ENCODE measurements around the gene TUBA4A.
"Not testable (repeated sequence)": the region's sequence is repeated elsewhere in the genome, so short reads cannot be mapped to it uniquely, and the experiment has no call there.

TUBA4A gene

GRCh38 chr2:219204425-219205164, 49.1 kb downstream of the TUBA4A start:
- H3K4me3 ChIP-seq (ENCODE audit: low read depth, low read length) = no peak overlapping the region
- DNase-seq (ENCODE audit: low read depth) = no peak

GRCh38 chr2:219201331-219201730, 52.4 kb downstream of the TUBA4A start:
- H3K4me3 ChIP-seq (ENCODE audit: low read depth, low read length); DNase-seq (ENCODE audit: low read depth): not testable (repeated sequence)

- H3K4me3 ChIP-seq (ENCODE audit: low read depth, low read length) = not testable (repeated sequence)
These were observed 53.0 kb downstream of the TUBA4A start for GRCh38 chr2:219200502-219201326.

More at GRCh38 chr2:219200502-219201326, 53.0 kb downstream of the TUBA4A start:
- not testable (repeated sequence) for DNase-seq (ENCODE audit: low read depth)
